Activated CD8-positive, alpha-beta memory T cell treated with anti-CD3 and anti-CD28 coated beads, Interleukin-2, amount 50 U/mL, for 48 hours (primary cell): ENCODE measurements around the gene FXYD5.

Experiments
- DNase-seq: peaks from one replicate; pipeline ENCODE4 v3.0.0-alpha.2; 2020

FXYD5 gene

GRCh38 chr19:35154525-35155406 is at the start of gene FXYD5:
Gene FXYD5 (plus strand): TSS chr19:35154735. CDS start chr19:35155551, 816 bp downstream.
- DNase-seq: peak; percentile 89

GRCh38 chr19:35105047-35105410 is 49.5 kb upstream of the FXYD5 start:
- no peak for DNase-seq

GRCh38 chr19:35105411-35106290 is 48.9 kb upstream of the FXYD5 start:
- no peak for DNase-seq

- no peak for DNase-seq
Observed at GRCh38 chr19:35106291-35106583, 48.3 kb upstream of the FXYD5 start.

GRCh38 chr19:35106898-35107541 is 47.5 kb upstream of the FXYD5 start:
- no peak for DNase-seq

- no peak for DNase-seq
Observed at GRCh38 chr19:35107545-35107944, 47.0 kb upstream of the FXYD5 start.

- DNase-seq: no peak
Observed at GRCh38 chr19:35108730-35109129, 45.8 kb upstream of the FXYD5 start.

- no peak for DNase-seq
Observed at GRCh38 chr19:35109395-35110112, 45.0 kb upstream of the FXYD5 start.

GRCh38 chr19:35110974-35111373 is 43.6 kb upstream of the FXYD5 start:
- DNase-seq: no peak

- no peak for DNase-seq
Observed at GRCh38 chr19:35112995-35113688, 41.4 kb upstream of the FXYD5 start.

- DNase-seq: peak; percentile 93
Observed at GRCh38 chr19:35114353-35115176, 40.0 kb upstream of the FXYD5 start.

GRCh38 chr19:35115177-35115951 is 39.2 kb upstream of the FXYD5 start, which contains the start of gene FXYD3:
Gene FXYD3 (plus strand): TSS chr19:35115823. CDS start chr19:35119377, 3,554 bp downstream.
- no peak for DNase-seq

GRCh38 chr19:35116072-35116801 is 38.3 kb upstream of the FXYD5 start:
- no peak for DNase-seq

GRCh38 chr19:35117116-35117515 is 37.4 kb upstream of the FXYD5 start:
- no peak for DNase-seq

GRCh38 chr19:35117799-35118198 is 36.7 kb upstream of the FXYD5 start:
- no peak for DNase-seq

GRCh38 chr19:35118268-35119020 is 36.1 kb upstream of the FXYD5 start:
- no peak for DNase-seq

GRCh38 chr19:35119091-35119490 is 35.4 kb upstream of the FXYD5 start:
- no peak for DNase-seq

GRCh38 chr19:35119578-35120155 is 34.9 kb upstream of the FXYD5 start:
- DNase-seq: no peak
